Stimulated activated CD8-positive, alpha-beta memory T cell treated with anti-CD3 and anti-CD28 coated beads, Interleukin-15, amount 100 ng/mL, for 24 hours (primary cell): ENCODE results near the gene LRP3.
"Not testable (repeated sequence)": the region's sequence is repeated elsewhere in the genome, so short reads cannot be mapped to it uniquely, and the experiment has no call there.

Experiments
- DNase-seq: peaks from one replicate; pipeline ENCODE4 v3.0.0-alpha.2; 2020; ENCODE audit warnings: low read depth

The LRP3 gene

GRCh38 chr19:33175886-33176669, 18.1 kb upstream of the LRP3 start:
- no peak for DNase-seq

GRCh38 chr19:33176670-33177416, 17.3 kb upstream of the LRP3 start:
- peak; percentile 92 for DNase-seq

- DNase-seq, result no peak
Measured at GRCh38 chr19:33177417-33177979, 16.6 kb upstream of the LRP3 start.

GRCh38 chr19:33186431-33187182, 7.5 kb upstream of the LRP3 start:
- no peak for DNase-seq

DNA sequence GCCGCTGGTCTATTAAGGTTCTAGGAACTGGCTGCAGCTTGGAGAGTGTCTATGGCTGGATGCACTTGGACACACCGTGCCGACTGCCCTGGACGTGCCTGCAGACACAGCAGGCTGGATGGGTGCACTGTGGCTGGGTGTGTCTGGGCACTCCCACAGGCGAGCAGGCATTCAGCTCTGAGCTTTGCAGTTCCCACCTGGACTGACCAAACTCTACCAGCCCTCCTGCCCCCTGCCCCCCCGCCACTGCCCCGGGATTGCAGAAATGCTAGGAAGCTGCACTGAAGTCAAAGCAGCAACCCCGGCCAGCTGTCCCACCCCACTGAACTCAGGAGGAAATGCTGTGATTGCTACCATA, 7.0 kb upstream of the LRP3 start:
- no peak for DNase-seq

DNA sequence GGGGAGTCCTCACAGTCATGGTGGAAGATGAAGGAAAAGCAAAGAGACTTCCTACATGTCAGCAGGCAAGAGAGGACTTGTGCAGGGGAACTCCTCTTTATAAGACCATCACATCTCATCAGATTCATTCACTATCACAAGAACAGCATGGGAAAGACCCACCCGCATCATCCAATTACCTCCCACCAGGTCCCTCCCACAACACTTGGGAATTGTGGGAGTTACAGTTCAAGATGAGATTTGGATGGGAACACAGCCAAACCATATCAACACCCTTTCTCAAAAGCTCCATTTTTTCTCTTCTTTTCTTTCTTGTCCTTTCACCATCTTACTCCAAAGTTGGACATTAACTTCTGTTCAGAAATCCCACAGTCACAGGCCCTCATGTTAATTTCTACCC, 4.7 kb upstream of the LRP3 start:
- no peak for DNase-seq

GRCh38 chr19:33191092-33191491, 3.0 kb upstream of the LRP3 start:
- DNase-seq, result not testable (repeated sequence)

DNA sequence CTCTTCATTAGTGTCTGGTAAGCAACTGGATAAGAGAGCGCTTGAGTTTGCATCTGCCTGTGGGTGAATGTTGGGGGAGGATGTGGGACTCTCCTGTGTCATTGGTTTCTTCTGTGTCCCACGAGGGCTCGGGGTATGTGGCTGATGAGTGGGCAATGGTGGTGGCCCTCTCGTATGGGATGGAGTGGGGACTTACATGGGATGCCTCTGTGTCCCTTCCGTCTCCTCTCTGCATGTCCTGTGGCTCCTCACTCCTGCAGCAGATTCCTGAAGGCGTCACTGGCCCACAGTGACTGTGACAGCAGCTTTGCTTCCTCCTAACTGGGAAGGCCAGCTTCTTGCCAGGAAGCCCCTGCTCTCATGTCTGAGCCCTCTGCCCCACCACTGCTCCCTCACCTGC, 2.6 kb upstream of the LRP3 start:
- no peak for DNase-seq

GRCh38 chr19:33192010-33192409, 2.1 kb upstream of the LRP3 start:
- DNase-seq, result no peak

DNA sequence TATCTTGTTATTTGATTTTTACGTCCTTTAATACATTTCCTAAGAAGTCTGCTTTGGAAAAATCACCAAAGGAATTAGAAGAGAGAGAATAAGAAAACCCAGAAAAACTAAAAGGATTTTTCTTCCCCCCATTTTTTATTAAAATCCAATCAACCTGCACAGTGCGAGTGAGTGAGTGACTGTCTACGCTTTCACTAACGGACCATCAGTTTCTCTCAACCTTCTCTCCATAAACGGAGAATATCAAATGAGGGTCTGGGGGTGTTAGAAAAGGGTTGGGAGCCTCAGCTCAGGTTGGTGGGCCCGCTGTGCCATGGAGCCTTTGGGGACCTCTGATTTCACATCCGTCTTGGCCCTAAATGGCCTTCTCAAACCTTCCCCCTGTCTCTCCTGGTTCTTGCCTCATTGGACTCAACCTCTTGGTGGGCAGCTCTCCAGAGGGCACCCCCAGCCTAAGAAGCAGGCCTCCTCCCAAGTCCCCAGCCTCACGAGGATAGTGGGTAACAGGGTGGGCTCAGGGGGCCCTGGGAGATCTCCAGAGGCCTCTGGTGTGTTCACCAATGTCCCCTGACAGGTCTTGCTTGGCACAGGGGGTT, 763 bp upstream of the LRP3 start:
- DNase-seq, result no peak

GRCh38 chr19:33194532-33194885, 379 bp downstream of the LRP3 start:
- DNase-seq, result no peak

GRCh38 chr19:33194886-33195644, 935 bp downstream of the LRP3 start:
- no peak for DNase-seq

- DNase-seq, result no peak
Measured at GRCh38 chr19:33195645-33196347, 1.7 kb downstream of the LRP3 start.

DNA sequence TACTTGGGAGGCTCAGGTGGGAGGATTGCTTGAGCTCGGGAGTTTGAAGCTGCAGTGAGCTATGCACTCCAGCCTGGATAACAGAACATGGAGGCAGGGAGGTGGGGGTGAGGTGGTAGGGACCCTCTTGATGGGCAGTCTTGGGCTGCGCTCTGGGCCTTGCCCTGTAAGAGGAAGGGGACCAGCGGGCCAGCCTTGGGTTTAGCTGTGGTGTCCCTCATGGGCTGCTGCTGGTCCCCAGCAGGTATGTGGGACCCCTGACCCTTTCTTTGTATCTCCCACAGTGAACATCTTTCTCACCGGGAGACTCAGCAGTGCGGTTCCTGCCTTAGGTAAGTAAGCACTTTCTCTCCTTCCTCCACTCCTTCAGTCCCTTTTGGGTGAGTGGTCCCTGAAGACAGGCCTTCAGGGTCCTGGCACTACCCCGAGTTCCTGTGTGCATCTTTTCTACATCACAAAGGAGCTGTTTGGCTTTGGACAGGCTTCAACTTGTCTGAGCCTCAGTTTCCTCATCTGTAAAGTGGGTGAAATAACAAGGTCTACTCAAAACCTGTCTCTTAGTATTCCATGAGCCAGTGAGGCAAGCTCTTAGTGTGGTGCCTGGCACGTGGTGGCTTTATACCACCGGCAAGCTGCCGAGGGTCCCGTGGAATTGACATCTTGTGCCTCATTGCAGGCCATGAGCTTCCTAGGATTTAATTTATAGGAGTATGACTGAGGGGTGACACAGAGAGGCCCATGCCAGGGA, 2.5 kb downstream of the LRP3 start:
- DNase-seq, result no peak

DNA sequence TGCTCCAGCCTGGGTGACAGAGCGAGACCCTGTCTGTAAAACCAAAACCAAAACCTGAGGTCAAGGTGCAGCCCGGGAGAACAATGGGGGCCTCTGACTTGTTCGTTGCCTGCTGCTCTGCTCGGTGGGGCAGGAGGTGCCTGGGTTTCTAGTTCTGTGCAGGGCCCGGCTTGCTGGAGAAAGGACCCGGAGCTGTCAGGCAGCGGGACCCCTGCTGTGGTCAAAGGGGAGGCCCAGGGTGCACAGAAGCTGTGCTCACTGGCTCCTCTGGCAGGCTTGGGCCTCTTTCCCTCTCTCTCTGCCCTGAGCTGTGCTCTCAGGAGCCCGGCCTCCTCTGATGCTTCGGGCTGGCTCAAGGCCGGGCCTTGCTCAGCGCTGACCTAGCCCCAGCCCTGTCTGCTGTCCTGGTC, 3.5 kb downstream of the LRP3 start:
- no peak for DNase-seq

DNA sequence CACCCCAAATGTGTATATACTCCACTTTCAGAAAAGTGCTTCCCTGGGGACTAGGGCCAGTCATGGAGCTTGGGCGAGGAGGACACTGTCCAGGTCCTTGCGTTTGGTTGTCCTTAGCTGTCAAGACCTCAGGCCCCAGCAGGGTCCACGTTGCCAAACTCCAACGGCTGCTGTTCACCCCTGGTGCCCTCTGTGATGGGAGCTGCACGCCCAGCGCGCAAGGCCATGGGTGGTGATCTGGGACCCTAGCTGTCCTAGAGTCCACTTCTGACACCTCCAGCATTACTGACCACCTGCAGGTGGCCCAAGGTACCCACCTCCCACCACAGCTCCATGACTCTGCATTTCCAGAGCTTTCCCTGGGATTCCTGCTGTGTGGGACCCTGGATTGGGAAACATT, 4.0 kb downstream of the LRP3 start:
- no peak for DNase-seq

DNA sequence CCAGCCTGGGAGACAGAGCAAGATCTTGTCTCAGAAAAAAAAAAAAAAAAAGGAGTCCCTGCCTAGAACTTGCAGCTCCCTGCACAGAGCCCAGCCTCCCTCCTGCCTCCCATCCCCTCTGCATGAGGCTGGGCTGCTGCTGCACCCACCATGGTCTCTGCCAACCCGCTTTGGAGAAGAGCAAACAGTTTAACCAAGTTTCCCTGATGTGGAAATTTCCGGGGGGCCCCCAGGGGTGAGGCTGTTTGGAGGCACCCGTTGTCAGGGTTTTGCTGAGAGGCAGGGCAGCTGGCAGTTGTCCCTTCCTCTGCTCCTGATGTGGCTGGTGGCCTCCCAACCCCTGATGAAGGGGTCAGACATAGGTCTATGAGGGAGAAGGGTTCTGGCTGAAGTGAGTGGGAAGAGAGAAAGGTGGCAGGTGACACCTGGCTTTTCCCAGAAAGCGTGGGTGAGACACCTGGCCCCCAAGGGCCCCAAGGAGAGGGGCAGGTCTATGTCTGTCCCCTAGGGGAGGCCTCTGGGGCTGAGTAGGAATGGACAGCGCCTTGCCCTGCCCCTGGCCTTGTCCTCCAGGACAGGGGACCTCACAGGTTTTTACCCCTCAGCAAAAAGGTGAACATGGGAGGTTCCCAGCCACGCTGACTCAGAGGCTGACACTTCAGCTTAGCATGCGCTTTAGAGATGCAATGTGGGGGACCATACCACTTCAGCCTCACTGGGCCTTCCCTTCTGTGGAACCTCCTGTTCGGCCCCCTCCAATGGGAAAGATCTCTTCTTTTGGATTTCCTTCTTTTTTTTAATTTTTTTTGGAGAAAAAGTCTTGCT, 5.5 kb downstream of the LRP3 start:
- no peak for DNase-seq

GRCh38 chr19:33201473-33201872, 7.3 kb downstream of the LRP3 start:
- no peak for DNase-seq

- no peak for DNase-seq
Measured at GRCh38 chr19:33201886-33202545, 7.9 kb downstream of the LRP3 start.
